ENCODE results near the gene YBX3. TPM values are rescaled to one million over a fixed set of nuclear protein-coding genes. Genes with fewer than 3 reads are reported as not detected.
"Not testable (repeated sequence)": the region's sequence is repeated elsewhere in the genome, so short reads cannot be mapped to it uniquely, and the experiment has no call there.

YBX3 gene
- total and polyA plus RNA-seq, 12 donors = 72.6 to 336 (median 156) TPM

GRCh38 chr12:10747730-10748129 lies 24.6 kb upstream of the YBX3 start:
- Histone ChIP-seq H3K9me3 (replicated peaks in 1 of 3) (no peaks in the 10 kb centered on the region), H3K4me1 (replicated peaks in 1 of 2) (no peaks in the 10 kb centered on the region), H3K4me3 (no peak overlapping the region), H3K27me3 (no peaks in the 10 kb centered on the region), H3K36me3 (replicated peaks in 1 of 2) (no peaks in the 10 kb centered on the region), H3K27ac (no peak overlapping the region)
- TF ChIP-seq POLR2A (IDR thresholded peaks at IDR 0.05) (no peak), CTCF (IDR thresholded peaks at IDR 0.05) (no peak)
- DNase-seq = no peak
- 50 to 83% (median 62%) methylated on average over 1 to 11 of the region's 11 CpGs for WGBS, 4 donors
- intact Hi-C loops (cut with DNase I) = loop anchor here in 1 of 2 donors (10.0 kb wide), 1 partner anchor 123 kb away; no protein-coding TSS in a partner anchor

DNA sequence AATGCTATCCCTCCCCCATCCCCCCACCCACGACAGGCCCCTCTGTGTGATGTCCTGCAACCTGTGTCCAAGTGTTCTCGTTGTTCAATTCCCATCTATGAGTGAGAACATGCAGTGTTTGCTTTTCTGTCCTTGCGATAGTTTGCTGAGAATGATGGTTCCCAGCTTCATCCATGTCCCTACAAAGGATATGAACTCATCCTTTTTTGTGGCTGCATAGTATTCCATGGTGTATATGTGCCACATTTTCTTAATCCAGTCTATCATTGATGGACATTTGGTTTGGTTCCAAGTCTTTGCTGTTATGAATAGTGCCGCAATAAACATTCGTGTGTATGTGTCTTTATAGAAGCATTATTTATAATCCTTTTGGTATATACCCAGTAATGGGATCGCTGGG lies 20.3 kb upstream of the YBX3 start:
- H3K36me3 ChIP-seq (replicated peaks in 1 of 2); H3K27ac ChIP-seq; H3K4me3 ChIP-seq; H3K9me3 ChIP-seq (replicated peaks in 1 of 3); H3K4me1 ChIP-seq (replicated peaks in 1 of 2); H3K27me3 ChIP-seq; DNase-seq: not testable (repeated sequence)
- intact Hi-C loops (cut with DNase I) = loop anchor here in 1 of 2 donors (10.0 kb wide), 1 partner anchor 119 kb away; no protein-coding TSS in a partner anchor
- 89 to 94% (median 92%) methylated on average over 6 of the region's 6 CpGs for WGBS, 4 donors

DNA sequence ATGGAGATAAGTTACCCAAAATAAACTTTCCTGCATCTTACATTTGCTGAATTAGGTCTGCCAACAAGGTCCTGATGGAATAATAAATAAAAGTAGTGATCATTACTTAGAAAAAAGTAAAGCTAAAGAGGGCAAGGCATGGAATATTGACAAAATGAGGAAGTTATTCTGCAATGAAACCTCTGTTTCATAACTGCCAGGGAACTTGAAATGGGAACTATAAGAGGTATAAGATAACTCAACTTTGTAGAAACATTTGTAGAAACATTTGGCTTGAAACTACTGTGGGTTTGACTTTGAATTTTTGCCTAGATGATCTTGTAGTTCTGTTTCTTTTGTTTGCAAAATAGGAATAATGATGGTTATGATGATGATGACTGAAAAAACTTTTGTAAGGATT lies 18.7 kb upstream of the YBX3 start:
- Histone ChIP-seq H3K9me3 (replicated peaks in 1 of 3) (no peaks in the 10 kb centered on the region), H3K4me3 (no peak overlapping the region), H3K36me3 (replicated peaks in 1 of 2) (no peaks in the 10 kb centered on the region), H3K4me1 (replicated peaks in 1 of 2) (peaks cover 0 to 5% of the 10 kb centered on the region in 2 donors), H3K27ac (no peak overlapping the region), H3K27me3 (no peaks in the 10 kb centered on the region)
- DNase-seq = no peak
- no peak for TF ChIP-seq CTCF (IDR thresholded peaks at IDR 0.05)
- no peak for TF ChIP-seq POLR2A (IDR thresholded peaks at IDR 0.05)
- intact Hi-C loops (cut with DNase I) = loop anchor here in 1 of 2 donors (10.0 kb wide), 1 partner anchor 117 kb away; no protein-coding TSS in a partner anchor

GRCh38 chr12:10740182-10740581 lies 17.1 kb upstream of the YBX3 start:
- Histone ChIP-seq H3K36me3 (replicated peaks in 1 of 2) (no peaks in the 10 kb centered on the region), H3K9me3 (replicated peaks in 1 of 3) (no peaks in the 10 kb centered on the region), H3K4me3 (no peak overlapping the region), H3K27ac (peak overlapping the region in 1 of 5 donors; percentile 10), H3K27me3 (no peaks in the 10 kb centered on the region), H3K4me1 (replicated peaks in 1 of 2) (peaks cover 0 to 5% of the 10 kb centered on the region in 2 donors)
- TF ChIP-seq POLR2A (IDR thresholded peaks at IDR 0.05) (no peak), CTCF (IDR thresholded peaks at IDR 0.05) (no peak)
- WGBS, 4 donors = 40 to 48% (median 43%) methylated on average over 1 of the region's 1 CpG
- DNase-seq = peak in 1 of 7 donors; percentile 18
- intact Hi-C loops (cut with DNase I) = loop anchor here in 1 of 2 donors (10.0 kb wide), 1 partner anchor 115 kb away; no protein-coding TSS in a partner anchor
